Activated CD8-positive, alpha-beta T cell treated with anti-CD3 and anti-CD28 coated beads, Interleukin-2, amount 10 ng/mL, durations not matched to agents 7 days and 5 days (primary cell): ENCODE results near the gene NAXD. TPM values are rescaled to one million over a fixed set of nuclear protein-coding genes. Genes with fewer than 3 reads are reported as not detected.
A peak's percentile ranks its signal among the peaks of the same experiment; 100 is the strongest.

Experiments
- ATAC-seq: fragments of 150-1000 bp; cut with Tn5 transposase; one replicate; pipeline ENCODE4 v1.10.0; 2021; ENCODE audit warnings: moderate library complexity
- CTCF ChIA-PET: fragments of 350-600 bp; sonication (Branson Sonifier 250); formaldehyde crosslinking; loops from one replicate; lab custom pipeline; 2021; ENCODE audit warnings: antibody characterized with exemption; lab: Charles Lee
- POLR2A ChIA-PET: fragments of 350-600 bp; sonication (Branson Sonifier 250); formaldehyde crosslinking; loops from one replicate; lab custom pipeline; 2021; ENCODE audit warnings: antibody characterized with exemption; lab: Charles Lee
- DNase-seq: peaks from one replicate; pipeline ENCODE4 v3.0.0-alpha.2; 2020
- H3K27ac Mint-ChIP-seq: one replicate; pipeline ENCODE4 v1.8.0; 2021; ENCODE audit warnings: mild to moderate bottlenecking, mixed read lengths
- H3K27me3 Mint-ChIP-seq: one replicate; pipeline ENCODE4 v1.8.0; 2021; ENCODE audit warnings: low read depth, mixed read lengths
- H3K36me3 Mint-ChIP-seq: one replicate; pipeline ENCODE4 v1.8.0; 2021; ENCODE audit warnings: low read depth, mixed read lengths
- H3K4me1 Mint-ChIP-seq: one replicate; pipeline ENCODE4 v1.8.0; 2021; ENCODE audit warnings: low read depth, mixed read lengths
- H3K4me3 Mint-ChIP-seq: one replicate; pipeline ENCODE4 v1.8.0; 2021; ENCODE audit warnings: mild to moderate bottlenecking, mixed read lengths
- H3K9me3 Mint-ChIP-seq: one replicate; pipeline ENCODE4 v1.8.0; 2022; ENCODE audit warnings: mixed read lengths; ENCODE audit not compliant: insufficient read depth
- total RNA-seq, 2 experiments: library from RNA; stranded (reverse); gene quantifications; one replicate each; pipeline ENCODE4 v1.2.3, GENCODE V29; 2021

The NAXD gene
- total RNA-seq, 2 experiments from 2014 or later, result 23.7 to 24.3 TPM

DNA sequence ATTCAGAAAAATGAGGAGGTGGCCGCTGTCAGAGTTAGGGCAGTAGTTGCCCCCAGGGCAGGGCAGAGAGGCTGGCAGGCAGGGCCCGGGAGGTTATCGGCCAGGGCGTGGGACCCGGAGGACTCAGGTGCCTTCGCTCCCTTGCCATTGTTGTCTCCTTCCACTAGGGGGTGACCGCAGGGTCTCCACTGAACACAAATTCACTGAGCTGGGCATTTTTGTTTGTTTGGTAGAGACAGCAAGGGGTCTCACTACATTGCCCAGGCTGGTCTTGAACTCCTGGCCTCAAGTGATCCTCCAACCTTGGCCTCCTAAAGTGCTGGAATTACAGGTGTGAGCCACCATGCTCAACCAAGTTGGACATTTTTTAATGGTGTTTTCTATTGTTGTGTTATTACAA, 65.5 kb downstream of the NAXD start:
- Mint-ChIP-seq H3K4me1 (no peaks in the 10 kb centered on the region), H3K36me3 (peaks cover 61% of the 10 kb centered on the region), H3K9me3 (no peaks in the 10 kb centered on the region), H3K4me3 (no peak overlapping the region), H3K27me3 (no peaks in the 10 kb centered on the region), H3K27ac (peak overlapping the region; percentile 10)
- POLR2A ChIA-PET, result no interaction called here
- peak; percentile 40 for ATAC-seq
- CTCF ChIA-PET, result interaction anchor here (1.1 to 2.4 kb wide), 5 partner anchors 14 to 141 kb away, joined by 3 to 6 read pairs (median 3); no protein-coding TSS in a partner anchor
- peak; percentile 26 for DNase-seq

DNA sequence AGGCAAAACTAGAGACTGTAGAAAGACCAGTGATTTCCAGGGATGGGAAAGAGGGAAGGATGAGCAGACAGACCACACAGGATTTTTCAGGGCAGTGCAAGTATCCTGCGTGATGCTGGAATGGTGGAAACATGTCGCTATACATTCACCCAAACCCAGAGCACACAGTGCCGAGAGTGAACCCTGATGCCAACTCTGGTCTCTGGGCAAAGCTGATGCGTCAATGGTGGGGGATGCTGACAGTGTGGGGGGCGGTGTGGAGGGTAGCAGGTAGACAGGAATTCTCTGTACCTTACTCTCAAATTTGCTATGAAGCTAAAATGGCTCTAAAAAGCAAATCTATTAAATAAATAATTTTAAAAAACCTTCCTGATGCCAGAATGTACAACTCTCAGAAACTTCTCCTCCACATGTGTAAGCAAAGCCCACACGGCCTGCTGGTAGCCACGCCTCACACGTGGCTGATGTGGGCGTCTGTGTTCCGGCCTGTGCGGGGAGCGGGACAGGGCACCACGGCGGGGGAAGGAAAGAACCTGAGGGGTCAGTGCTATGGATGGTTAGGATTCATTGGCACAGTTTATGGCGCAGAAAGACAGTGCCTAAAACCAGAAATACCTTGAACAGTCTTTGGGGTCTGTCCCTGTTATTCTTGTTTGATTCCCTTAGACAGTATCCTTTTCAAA, 66.7 kb downstream of the NAXD start:
- DNase-seq, result no peak
- CTCF ChIA-PET, result interaction anchor here (1.1 to 2.4 kb wide), 2 partner anchors 61 to 137 kb away, joined by 3 to 6 read pairs; no protein-coding TSS in a partner anchor
- Mint-ChIP-seq H3K4me3 (no peak overlapping the region), H3K4me1 (no peaks in the 10 kb centered on the region), H3K9me3 (no peaks in the 10 kb centered on the region), H3K36me3 (peaks cover 53% of the 10 kb centered on the region), H3K27me3 (no peaks in the 10 kb centered on the region), H3K27ac (no peak overlapping the region)
- ATAC-seq, result no peak
- POLR2A ChIA-PET, result no interaction called here

DNA sequence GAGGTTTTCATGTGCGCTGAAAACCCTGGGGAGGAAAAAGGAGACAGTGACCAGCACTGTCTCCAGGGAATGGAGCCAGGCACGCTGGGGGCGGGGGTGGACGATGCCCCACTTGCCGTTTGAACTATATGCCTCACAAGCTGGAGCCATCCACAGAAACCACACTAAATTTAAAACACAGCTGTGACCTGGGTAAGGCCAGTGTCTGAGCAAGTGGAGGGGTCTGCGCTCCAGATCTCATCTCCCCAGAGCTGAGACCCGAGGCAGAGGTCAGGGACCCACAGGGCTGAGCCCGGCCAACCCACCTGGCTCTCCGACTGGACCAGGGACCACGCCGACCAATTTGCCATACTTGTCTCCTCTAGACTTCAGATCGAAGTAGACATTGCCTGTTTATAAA, 67.4 kb downstream of the NAXD start:
- Mint-ChIP-seq H3K4me3 (no peak overlapping the region), H3K27me3 (no peaks in the 10 kb centered on the region)
- no peak for ATAC-seq

DNA sequence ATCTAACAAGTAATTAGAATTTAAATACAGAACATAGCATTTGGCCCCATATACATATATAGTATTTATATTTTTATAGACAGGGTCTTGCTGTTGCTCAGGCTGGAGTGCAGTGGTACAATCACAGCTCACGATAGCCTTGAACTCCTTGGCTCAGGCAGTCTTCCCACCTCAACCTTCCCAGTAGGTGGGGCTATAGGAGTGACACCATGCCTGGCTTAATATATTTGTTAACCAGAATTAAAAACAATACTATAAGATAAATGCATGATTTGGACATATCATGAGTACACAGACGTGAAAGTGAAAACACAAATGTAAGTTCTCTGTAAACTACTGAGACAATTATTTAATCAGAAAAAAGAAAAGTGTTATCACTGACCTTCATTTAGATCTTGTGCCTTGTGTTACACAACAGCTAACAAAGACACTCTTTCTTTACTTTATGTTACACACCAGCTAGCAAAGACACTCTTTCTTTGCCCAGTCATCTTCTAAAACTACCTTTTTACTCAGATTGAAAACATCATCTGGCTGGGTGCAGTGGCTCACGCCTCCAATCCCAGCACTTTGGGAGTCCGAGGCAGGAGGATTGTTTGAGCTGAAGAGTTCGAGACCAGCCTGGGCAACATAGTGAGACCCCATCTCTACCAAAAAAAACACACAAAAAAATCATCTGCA, 68.0 kb downstream of the NAXD start:
- ATAC-seq (no peak), DNase-seq (no peak)
- no peak overlapping the region for H3K4me3 Mint-ChIP-seq
- H3K9me3 Mint-ChIP-seq, result no peaks in the 10 kb centered on the region
- no peaks in the 10 kb centered on the region for H3K27me3 Mint-ChIP-seq
- H3K4me1 Mint-ChIP-seq, result no peaks in the 10 kb centered on the region
- POLR2A ChIA-PET, result no interaction called here
- H3K36me3 Mint-ChIP-seq, result peaks cover 45% of the 10 kb centered on the region
- H3K27ac Mint-ChIP-seq, result no peak overlapping the region
- CTCF ChIA-PET, result interaction anchor here (1.2 to 1.3 kb wide), 2 partner anchors 34 to 137 kb away, joined by 3 to 4 read pairs; no protein-coding TSS in a partner anchor

More for the DNA sequence above, 67.4 kb downstream of the NAXD start:
- no peak for DNase-seq
- H3K27ac Mint-ChIP-seq, result no peak overlapping the region
- ChIA-PET POLR2A (no interaction called here), CTCF (interaction anchor here (1.2 to 1.3 kb wide), 2 partner anchors 34 to 138 kb away, joined by 3 to 4 read pairs; no protein-coding TSS in a partner anchor)
- H3K9me3 Mint-ChIP-seq, result no peaks in the 10 kb centered on the region
- H3K36me3 Mint-ChIP-seq, result peaks cover 51% of the 10 kb centered on the region
- no peaks in the 10 kb centered on the region for H3K4me1 Mint-ChIP-seq

DNA sequence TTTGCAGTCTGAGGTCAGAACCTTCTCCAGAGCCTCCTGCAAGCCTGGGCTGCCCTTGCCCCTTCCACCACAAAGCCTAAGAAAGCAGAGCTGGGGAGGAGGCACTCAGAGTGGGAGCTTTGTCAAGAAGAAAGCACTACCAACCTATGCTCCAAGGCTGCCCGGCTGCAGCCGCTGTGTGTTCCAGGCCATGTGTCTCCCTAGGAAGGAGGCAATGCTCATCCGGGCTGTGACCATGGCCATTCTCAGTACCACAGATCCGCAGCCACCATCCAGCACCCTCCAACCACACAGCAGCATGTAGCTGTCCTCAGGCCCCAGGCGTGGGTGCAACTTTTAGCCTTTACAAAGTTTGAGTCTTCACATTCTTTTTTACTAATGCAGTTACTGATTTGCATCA, 68.6 kb downstream of the NAXD start:
- no peaks in the 10 kb centered on the region for H3K27me3 Mint-ChIP-seq
- no peaks in the 10 kb centered on the region for H3K4me1 Mint-ChIP-seq
- no peak overlapping the region for H3K27ac Mint-ChIP-seq
- POLR2A ChIA-PET, result interaction anchor here (1.3 kb wide), 1 partner anchor 28 kb away, joined by 3 read pairs; no protein-coding TSS in a partner anchor
- no peak for ATAC-seq
- CTCF ChIA-PET, result interaction anchor here (1.0 to 1.3 kb wide), 3 partner anchors 18 to 137 kb away, joined by 3 to 4 read pairs (median 3); no protein-coding TSS in a partner anchor
- H3K4me3 Mint-ChIP-seq, result no peak overlapping the region
- peaks cover 40% of the 10 kb centered on the region for H3K36me3 Mint-ChIP-seq
- no peaks in the 10 kb centered on the region for H3K9me3 Mint-ChIP-seq
- no peak for DNase-seq

DNA sequence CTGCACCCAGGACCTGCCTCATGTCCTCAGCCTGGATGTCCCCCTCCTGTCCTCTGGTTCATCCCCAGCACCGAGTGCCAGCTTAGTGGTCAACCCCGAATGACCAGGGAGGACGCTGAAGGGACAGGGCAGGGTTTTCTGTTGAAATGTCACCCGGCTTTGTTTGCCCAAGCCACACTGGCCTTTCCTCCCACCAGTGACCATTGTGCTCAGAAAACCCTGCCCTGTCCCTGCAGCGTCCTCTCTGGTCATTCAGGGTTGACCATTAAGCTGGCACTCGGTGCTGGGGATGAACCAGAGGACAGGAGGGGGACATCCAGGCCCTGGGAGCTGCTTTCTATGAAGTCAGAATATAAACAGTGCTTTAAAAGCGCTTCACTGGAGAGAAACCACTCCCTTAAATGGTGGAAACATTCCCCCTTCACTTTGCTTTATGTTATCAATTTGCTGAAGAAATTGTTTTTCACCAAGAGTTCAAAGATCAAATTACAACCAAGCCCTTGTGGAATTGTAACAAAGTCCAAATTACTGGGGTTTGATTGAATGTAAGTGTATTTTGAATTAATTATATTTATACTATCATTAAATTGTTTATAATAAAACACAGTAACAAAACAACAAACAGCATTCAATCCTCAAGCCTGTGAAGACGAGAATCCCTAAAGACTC, 69.2 kb downstream of the NAXD start:
- Mint-ChIP-seq H3K4me1 (no peaks in the 10 kb centered on the region), H3K27ac (no peak overlapping the region), H3K36me3 (peaks cover 42% of the 10 kb centered on the region), H3K9me3 (no peaks in the 10 kb centered on the region), H3K4me3 (no peak overlapping the region), H3K27me3 (no peaks in the 10 kb centered on the region)
- POLR2A ChIA-PET, result interaction anchor here (1.3 kb wide), 1 partner anchor 28 kb away, joined by 3 read pairs; no protein-coding TSS in a partner anchor
- DNase-seq (no peak), ATAC-seq (no peak)
- CTCF ChIA-PET, result interaction anchor here (1.0 kb wide), 1 partner anchor 18 kb away, joined by 3 read pairs; no protein-coding TSS in a partner anchor

DNA sequence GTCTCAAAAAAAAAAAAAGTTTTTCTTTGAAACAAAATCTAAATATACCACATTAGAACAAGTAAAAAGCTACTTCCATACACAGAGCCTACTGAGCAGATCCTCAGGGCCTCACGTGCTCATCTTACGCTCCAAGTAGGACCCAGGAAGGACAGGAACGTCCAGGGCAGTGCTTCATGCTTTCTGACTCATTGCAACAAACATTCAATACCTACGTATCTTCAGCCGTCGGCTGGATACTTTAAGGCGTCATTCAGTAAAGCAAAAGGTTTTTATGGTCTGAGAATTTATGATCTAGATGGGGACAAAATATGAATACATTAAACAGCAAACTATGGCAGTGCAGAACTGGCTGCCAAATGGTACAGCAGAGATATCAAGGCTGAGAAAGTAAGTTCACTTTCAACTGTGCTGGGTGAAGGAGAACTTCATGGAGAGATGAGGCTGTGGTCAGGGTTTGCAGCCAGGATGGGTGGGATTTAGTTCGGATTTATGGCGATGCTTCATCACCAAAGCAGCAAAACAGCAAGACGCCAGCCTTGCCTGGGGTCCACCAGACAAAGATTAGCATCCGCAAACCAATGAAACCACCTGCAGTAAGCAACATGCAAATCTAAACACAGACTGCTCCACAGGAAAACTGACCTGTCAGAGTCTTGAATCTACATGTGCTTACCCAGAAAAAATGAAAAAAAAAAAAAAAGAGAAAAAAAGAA, 70.1 kb downstream of the NAXD start:
- no peak for ATAC-seq
- ChIA-PET CTCF (no interaction called here), POLR2A (no interaction called here)
- Mint-ChIP-seq H3K27ac (no peak overlapping the region), H3K36me3 (peaks cover 37% of the 10 kb centered on the region), H3K4me3 (no peak overlapping the region), H3K9me3 (no peaks in the 10 kb centered on the region), H3K27me3 (no peaks in the 10 kb centered on the region), H3K4me1 (no peaks in the 10 kb centered on the region)
- no peak for DNase-seq

DNA sequence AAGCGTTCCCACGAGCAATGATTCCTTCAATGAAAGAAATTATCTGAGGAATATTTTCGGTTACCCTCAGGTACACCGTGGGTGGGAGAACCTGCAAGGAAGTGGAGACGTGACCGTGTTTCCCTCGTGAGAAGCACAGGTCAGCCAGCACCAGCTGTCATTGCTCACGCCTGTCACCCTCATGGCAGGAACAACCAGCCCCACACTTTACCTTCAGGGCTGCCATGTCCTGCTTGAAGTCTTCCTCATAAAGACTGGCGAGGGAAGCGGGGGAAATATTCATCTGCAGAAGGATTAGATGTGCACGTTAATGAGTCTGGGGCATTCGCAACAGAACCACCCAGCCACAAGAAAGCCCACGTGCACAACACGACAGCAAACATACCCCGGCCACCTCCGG, 72.4 kb downstream of the NAXD start:
- Mint-ChIP-seq H3K9me3 (no peaks in the 10 kb centered on the region), H3K27me3 (no peaks in the 10 kb centered on the region), H3K27ac (no peak overlapping the region), H3K4me1 (no peaks in the 10 kb centered on the region), H3K36me3 (peaks cover 22% of the 10 kb centered on the region), H3K4me3 (no peak overlapping the region)
- DNase-seq, result no peak
- CTCF ChIA-PET, result no interaction called here
- POLR2A ChIA-PET, result no interaction called here
- ATAC-seq, result no peak

DNA sequence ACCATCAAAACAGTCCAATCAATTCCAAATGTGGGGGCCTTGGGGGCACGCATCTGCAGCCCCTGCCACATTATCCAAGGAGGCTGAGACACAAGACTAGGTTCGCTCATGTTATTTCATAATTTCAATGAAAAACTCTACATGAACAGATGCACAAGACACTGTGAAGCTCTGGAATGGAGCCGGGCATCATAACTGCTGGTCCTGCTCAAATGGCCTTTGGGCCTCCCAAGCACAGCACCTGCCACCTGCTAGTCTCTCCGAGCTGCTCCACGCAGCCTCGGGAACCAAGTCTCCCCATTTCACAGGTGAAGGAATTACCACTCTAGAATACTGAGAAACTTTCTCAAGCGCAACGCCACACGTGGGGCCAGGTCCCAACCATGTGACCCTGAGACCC, 73.7 kb downstream of the NAXD start:
- H3K9me3 Mint-ChIP-seq, result no peaks in the 10 kb centered on the region
- H3K27ac Mint-ChIP-seq, result no peak overlapping the region
- ChIA-PET POLR2A (interaction anchor here (1.7 kb wide), 1 partner anchor 23 kb away, joined by 4 read pairs; no protein-coding TSS in a partner anchor), CTCF (no interaction called here)
- no peaks in the 10 kb centered on the region for H3K27me3 Mint-ChIP-seq
- peaks cover 22% of the 10 kb centered on the region for H3K36me3 Mint-ChIP-seq
- no peaks in the 10 kb centered on the region for H3K4me1 Mint-ChIP-seq
- H3K4me3 Mint-ChIP-seq, result no peak overlapping the region
- ATAC-seq (no peak), DNase-seq (no peak)
